GM12878 (cell line): ENCODE data around the gene NUDT14. TPM values are rescaled to one million over a fixed set of nuclear protein-coding genes. Genes with fewer than 3 reads are reported as not detected.

ENCODE experiments used
- ATAC-seq: fragments of 200-7000 bp; cut with Tn5 transposase; 3 replicates; pipeline ENCODE4 v1.9.1; 2020; ENCODE audit warnings: mild to moderate bottlenecking, moderate library complexity
- BruUV-seq: library from RNA; stranded (reverse); fragments of 400-500 nt; replicated peaks from 2 replicates; lab custom pipeline; 2021; lab: Mats Ljungman, UMichigan
- CTCF ChIA-PET: fragments of 300-600 bp; sonication (Branson Sonifier 250); formaldehyde crosslinking; extraction: SDS; loops from one replicate; lab custom pipeline; 2021; ENCODE audit warnings: inconsistent platforms; lab: Yijun Ruan, JAX
- POLR2A ChIA-PET: fragments of 350-600 bp; formaldehyde crosslinking; extraction: SDS; loops from one replicate; lab custom pipeline; 2021; ENCODE audit warnings: inconsistent platforms; lab: Charles Lee
- RAD21 ChIA-PET: fragments of 300-600 bp; sonication (Branson Sonifier 250); formaldehyde crosslinking; loops from one replicate; lab custom pipeline; 2023; ENCODE audit warnings: antibody characterized with exemption; ENCODE audit not compliant: unreplicated experiment; lab: Charles Lee
- SMC1A ChIA-PET: fragments of 300-600 bp; sonication (Branson Sonifier 250); formaldehyde crosslinking; loops from one replicate; lab custom pipeline; 2023; ENCODE audit not compliant: unreplicated experiment, uncharacterized antibody; lab: Charles Lee
- DNase-seq: peaks from one replicate; pipeline ENCODE4 v3.0.0-alpha.2; 2011; ENCODE audit warnings: low read depth, low spot score
- FAIRE-seq: peaks from 3 replicates; lab custom pipeline; 2011; peaks lifted over from hg19 to GRCh38; lab: Jason Lieb, UNC
- H2AFZ ChIP-seq: 2 replicates; pipeline ENCODE4 v1.6.0; 2011; ENCODE audit warnings: low read depth, low read length, control low read depth; ENCODE audit not compliant: control insufficient read depth
- H3K27ac ChIP-seq: 2 replicates; pipeline ENCODE4 v1.5.1; 2011; ENCODE audit warnings: control low read depth; ENCODE audit not compliant: control insufficient read depth, insufficient read depth
- H3K27me3 ChIP-seq, 2 experiments: replicated peaks in 1 of 2; 2 replicates each; pipeline versions ENCODE4 v1.6.0 to v1.6.1; 2011; ENCODE audit warnings: low read length in 1 of 2; ENCODE audit not compliant: control insufficient read depth in 2 of 2, insufficient read depth in 2 of 2
- H3K36me3 ChIP-seq, 2 experiments: 2 replicates each; pipeline ENCODE4 v1.5.1; 2011; ENCODE audit warnings: low read length in 1 of 2; ENCODE audit not compliant: control insufficient read depth in 2 of 2, insufficient read depth in 2 of 2
- H3K4me1 ChIP-seq: 2 replicates; pipeline ENCODE4 v1.6.1; 2011; ENCODE audit warnings: mild to moderate bottlenecking, low read length, moderate library complexity, mixed read lengths; ENCODE audit not compliant: control insufficient read depth, insufficient read depth
- H3K4me2 ChIP-seq: 2 replicates; pipeline ENCODE4 v1.6.0; 2011; ENCODE audit warnings: control low read depth; ENCODE audit not compliant: control insufficient read depth, insufficient read depth
- H3K4me3 ChIP-seq: fragments of 200-600 bp; sonication (generic); 2 replicates; pipeline ENCODE4 v1.5.1; 2016
- H3K79me2 ChIP-seq: 2 replicates; pipeline ENCODE4 v1.6.0; 2011; ENCODE audit warnings: low read length; ENCODE audit not compliant: control insufficient read depth, insufficient read depth
- H3K9ac ChIP-seq: 2 replicates; pipeline ENCODE4 v1.8.0; 2011; ENCODE audit warnings: low read length, control low read depth, mixed read lengths; ENCODE audit not compliant: control insufficient read depth, insufficient read depth
- H3K9me3 ChIP-seq: replicated peaks from 3 replicates; pipeline ENCODE4 v1.5.1; 2011; ENCODE audit warnings: mild to moderate bottlenecking, low read length; ENCODE audit not compliant: control insufficient read depth, insufficient read depth
- H4K20me1 ChIP-seq: 2 replicates; pipeline ENCODE4 v1.6.0; 2011; ENCODE audit not compliant: control insufficient read depth, insufficient read depth
- CREB1 ChIP-seq: IDR thresholded peaks from 2 replicates; pipeline ENCODE4 v1.6.1; 2012; ENCODE audit warnings: low read depth, mild to moderate bottlenecking, inconsistent platforms
- ETV6 ChIP-seq, 2 experiments: fragments of 450-650 bp in 1 of 2; IDR thresholded peaks in 1 of 2; conservative IDR thresholded peaks in 1 of 2; 2 replicates each; pipeline ENCODE4 v1.6.1; 2014; ENCODE audit warnings: antibody characterized with exemption in 1 of 2, borderline replicate concordance in 1 of 2, low read depth in 1 of 2, mild to moderate bottlenecking in 1 of 2, moderate library complexity in 1 of 2
- HDAC2 ChIP-seq: fragments of 200-600 bp; sonication (generic); IDR thresholded peaks from 2 replicates; pipeline ENCODE4 v1.6.1; 2017
- IKZF1 ChIP-seq: fragments of 450-650 bp; conservative IDR thresholded peaks from 2 replicates; pipeline ENCODE4 v1.6.1; 2017; ENCODE audit warnings: antibody characterized with exemption, mild to moderate bottlenecking
- MAX ChIP-seq: IDR thresholded peaks from 2 replicates; pipeline ENCODE4 v1.6.1; 2012; ENCODE audit warnings: low read depth, low read length, improper control_type of control experiment
- MEF2A ChIP-seq: IDR thresholded peaks from 2 replicates; pipeline ENCODE4 v1.6.1; 2011; ENCODE audit warnings: low read depth, mild to moderate bottlenecking, low read length, moderate library complexity; ENCODE audit not compliant: insufficient read depth
- NR2C1 ChIP-seq: fragments of 450-650 bp; IDR thresholded peaks from 2 replicates; pipeline ENCODE4 v1.6.1; 2017; ENCODE audit warnings: antibody characterized with exemption, mild to moderate bottlenecking, moderate library complexity
- NR2C2 ChIP-seq: IDR thresholded peaks from 2 replicates; pipeline ENCODE4 v1.6.1; 2011; ENCODE audit warnings: borderline replicate concordance, low read depth; ENCODE audit not compliant: control insufficient read depth, insufficient read length
- NRF1 ChIP-seq: conservative IDR thresholded peaks from 2 replicates; pipeline ENCODE4 v1.6.1; 2011; ENCODE audit warnings: mild to moderate bottlenecking, low read depth, low read length, improper control_type of control experiment
- PML ChIP-seq: IDR thresholded peaks from 2 replicates; pipeline ENCODE4 v1.6.1; 2012; ENCODE audit warnings: low read length, inconsistent platforms
- RELB ChIP-seq: fragments of 450-650 bp; IDR thresholded peaks from 2 replicates; pipeline ENCODE4 v1.6.1; 2017; ENCODE audit warnings: low read depth, mild to moderate bottlenecking, moderate library complexity
- SRF ChIP-seq, 2 experiments: IDR thresholded peaks; 2 replicates each; pipeline ENCODE4 v1.6.1; 2011; ENCODE audit warnings: low read depth in 2 of 2, low read length in 2 of 2, mild to moderate bottlenecking in 1 of 2, moderate library complexity in 1 of 2
- SUZ12 ChIP-seq: fragments of 200-600 bp; sonication (generic); IDR thresholded peaks from one replicate; pipeline ENCODE4 v1.6.1; 2018; ENCODE audit warnings: antibody characterized with exemption, mild to moderate bottlenecking; ENCODE audit not compliant: unreplicated experiment
- TARDBP ChIP-seq: IDR thresholded peaks from 2 replicates; pipeline ENCODE4 v1.6.1; 2016; ENCODE audit warnings: borderline replicate concordance
- TCF12 ChIP-seq: IDR thresholded peaks from 2 replicates; pipeline ENCODE4 v1.6.1; 2011; ENCODE audit warnings: low read depth, mild to moderate bottlenecking, low read length
- YBX1 ChIP-seq: fragments of 450-650 bp; IDR thresholded peaks from 2 replicates; pipeline ENCODE4 v1.6.1; 2016; ENCODE audit warnings: antibody characterized with exemption
- YY1 ChIP-seq: IDR thresholded peaks from 2 replicates; pipeline ENCODE4 v1.6.1; 2011; ENCODE audit warnings: low read depth, mild to moderate bottlenecking, low read length
- ZZZ3 ChIP-seq: IDR thresholded peaks from 2 replicates; pipeline ENCODE4 v1.6.1; 2011; ENCODE audit warnings: low read depth; ENCODE audit not compliant: control insufficient read depth, insufficient read length
- WGBS: methylation state at CpG from one replicate; pipeline ENCODE4 v1.1.6; 2016; ENCODE audit warnings: low lambda C conversion rate; ENCODE audit not compliant: insufficient replicate concordance, insufficient coverage; ENCODE audit errors: missing lambda C conversion rate; 5-methylcytosine and 5-hydroxymethylcytosine counted together
- in situ Hi-C: fragments of 300-500 bp; cut with MboI; formaldehyde crosslinking; loops from 9 replicates; pipeline ENCODE4 v1.14.3; 2018; ENCODE audit warnings: mixed read lengths
- intact Hi-C: fragments of 100-400 bp; cut with micrococcal nuclease; formaldehyde crosslinking; loops from one replicate; pipeline ENCODE4 v1.14.2; 2022; ENCODE audit not compliant: unreplicated experiment
- polyA plus RNA-seq, 11 experiments: library from polyadenylated mRNA; depleted of rRNA in 4 of 11; unstranded in 6 of 11; stranded (reverse) in 5 of 11; fragments of >200 nt; fragmentation: Nextera tagmentation in 4 of 11; fragmentation: Illumina TruSeq in 1 of 11; extraction: Ambion mirVana in 4 of 11; extraction: Trizol in 1 of 11; gene quantifications; 1 replicate in 1 of 11; 2 replicates in 10 of 11; pipeline versions ENCODE4 v1.2.1 to v1.2.3, GENCODE V29; 2011 to 2016; ENCODE audit warnings: inconsistent platforms in 2 of 11, missing spikeins in 2 of 11, low read depth in 1 of 11
- total RNA-seq, 4 experiments: library from RNA; depleted of rRNA in 3 of 4; stranded (reverse); fragments of >200 nt in 3 of 4; fragmentation: Illumina TruSeq in 1 of 4; extraction: Trizol in 1 of 4; gene quantifications; 2 replicates each; pipeline versions ENCODE4 v1.2.1 to v1.2.3, GENCODE V29; 2013 to 2021
- TF ChIP-seq, protein P1 (sequence below): IDR thresholded peaks from 2 replicates; pipeline ENCODE4 v1.6.1; 2011; ENCODE audit warnings: borderline replicate concordance, low read depth, mild to moderate bottlenecking, moderate library complexity, low read length; ENCODE audit not compliant: insufficient read depth, poor library complexity, severe bottlenecking

The NUDT14 gene
- total and polyA plus RNA-seq, 10 of the 15 experiments (the other 5 are each of a cell fraction or from before 2014, with no cell fraction given): 0.62 to 6.8 (median 4.3) TPM; not detected in 1

DNA sequence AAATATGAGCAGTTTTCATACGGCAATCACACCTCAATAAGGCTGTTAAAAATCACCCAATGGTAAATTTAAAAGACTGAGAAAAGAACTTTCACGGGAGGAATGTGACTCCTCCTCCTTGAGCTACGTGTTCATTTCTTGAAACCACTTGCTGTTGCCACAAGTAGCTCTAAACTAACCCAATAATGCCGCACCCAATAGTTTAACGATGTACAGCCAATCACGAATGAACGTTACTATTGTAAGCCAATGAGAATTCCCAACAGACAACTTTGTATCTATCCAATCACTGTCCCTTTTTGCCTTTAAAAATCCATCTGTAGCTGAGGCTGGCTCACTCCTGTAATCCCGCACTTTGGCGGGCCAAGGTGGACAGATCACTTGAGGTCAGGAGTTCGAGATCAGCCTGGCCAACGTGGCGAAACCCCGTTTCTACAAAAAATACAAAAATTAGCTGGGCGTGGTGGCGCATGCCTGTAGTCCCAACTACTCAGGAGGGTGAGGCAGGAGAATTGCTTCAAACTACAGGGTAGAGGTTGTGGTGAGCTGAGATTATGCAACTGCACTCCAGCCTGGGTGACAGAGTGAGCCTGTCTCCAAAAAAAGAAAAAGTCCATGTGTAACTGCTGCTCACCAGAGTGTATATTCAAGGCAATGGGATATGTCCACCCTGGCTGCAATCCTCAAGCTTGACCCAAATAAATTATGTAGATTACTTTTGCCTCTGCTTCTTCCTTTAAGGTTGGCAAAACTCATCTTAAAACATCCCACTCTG lies 42.8 kb upstream of the NUDT14 start:
- H3K27me3 ChIP-seq: no peaks in the 10 kb centered on the region
- H3K79me2 ChIP-seq: no peaks in the 10 kb centered on the region
- TF ChIP-seq NR2C2 (no peak), MEF2A (no peak), TCF12 (no peak), NR2C1 (no peak), ZZZ3 (no peak), SRF (IDR thresholded peaks at IDR 0.05; ENCODE audit: low read depth in 2 of 2, low read length in 2 of 2) (no peak), YY1 (no peak), PML (no peak), RELB (no peak), CREB1 (no peak), HDAC2 (no peak), YBX1 (no peak), TARDBP (no peak), NRF1 (no peak), IKZF1 (no peak), SUZ12 (no peak), MAX (no peak), ETV6 (conservative IDR thresholded peaks at IDR 0.05 in 1 of 2, IDR thresholded peaks at IDR 0.05 in 1 of 2; ENCODE audit: borderline replicate concordance in 1 of 2, low read depth in 1 of 2) (no peak)
- TF ChIP-seq, protein P1, sequence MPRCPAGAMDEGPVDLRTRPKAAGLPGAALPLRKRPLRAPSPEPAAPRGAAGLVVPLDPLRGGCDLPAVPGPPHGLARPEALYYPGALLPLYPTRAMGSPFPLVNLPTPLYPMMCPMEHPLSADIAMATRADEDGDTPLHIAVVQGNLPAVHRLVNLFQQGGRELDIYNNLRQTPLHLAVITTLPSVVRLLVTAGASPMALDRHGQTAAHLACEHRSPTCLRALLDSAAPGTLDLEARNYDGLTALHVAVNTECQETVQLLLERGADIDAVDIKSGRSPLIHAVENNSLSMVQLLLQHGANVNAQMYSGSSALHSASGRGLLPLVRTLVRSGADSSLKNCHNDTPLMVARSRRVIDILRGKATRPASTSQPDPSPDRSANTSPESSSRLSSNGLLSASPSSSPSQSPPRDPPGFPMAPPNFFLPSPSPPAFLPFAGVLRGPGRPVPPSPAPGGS: no peak
- H3K27ac ChIP-seq: no peak overlapping the region
- ATAC-seq (no peak), FAIRE-seq (no peak), DNase-seq (no peak)
- BruUV-seq: no TSS peak
- H3K9ac ChIP-seq: no peak overlapping the region
- no peaks in the 10 kb centered on the region for H3K4me1 ChIP-seq
- intact Hi-C loops: no loop called here
- 97% methylated on average over 15 of the region's 15 CpGs for WGBS
- ChIA-PET POLR2A (no interaction called here), RAD21 (no interaction called here), SMC1A (interaction anchor here (0.6 kb wide), 1 partner anchor 1148 kb away, joined by 3 read pairs; no protein-coding TSS in a partner anchor), CTCF (interaction anchor here (1.1 kb wide), 1 partner anchor 134 kb away, joined by 3 read pairs; no protein-coding TSS in a partner anchor)
- no peaks in the 10 kb centered on the region for H4K20me1 ChIP-seq
- in situ Hi-C loops: no loop called here
- no peak overlapping the region for H3K4me3 ChIP-seq
- H2AFZ ChIP-seq: no peak overlapping the region
- no peaks in the 10 kb centered on the region for H3K9me3 ChIP-seq
- H3K36me3 ChIP-seq: peaks cover 7 to 29% of the 10 kb centered on the region in 2 experiments; a peak in 3 of 4 replicates
- no peak overlapping the region for H3K4me2 ChIP-seq
